Neural progenitor cell (in vitro differentiated cells): ENCODE data around the gene RIC8B. TPM values are rescaled to one million over a fixed set of nuclear protein-coding genes. Genes with fewer than 3 reads are reported as not detected.

ENCODE experiments used
- DNase-seq: peaks from one replicate; pipeline ENCODE4 v3.0.0-alpha.2; 2016; ENCODE audit warnings: low spot score
- H2AFZ ChIP-seq: fragments of 200-600 bp; sonication (generic); replicated peaks from 2 replicates; pipeline ENCODE4 v1.6.1; 2016; ENCODE audit warnings: antibody characterized with exemption
- H3F3A ChIP-seq: fragments of 200-600 bp; sonication (generic); 2 replicates; pipeline ENCODE4 v1.6.1; 2016; ENCODE audit warnings: antibody characterized with exemption, low read depth
- H3K27ac ChIP-seq: fragments of 200-600 bp; sonication (generic); 2 replicates; pipeline ENCODE4 v1.5.1; 2016; ENCODE audit warnings: mild to moderate bottlenecking
- H3K27me3 ChIP-seq: fragments of 200-600 bp; sonication (generic); 2 replicates; pipeline ENCODE4 v1.6.1; 2016; ENCODE audit warnings: mild to moderate bottlenecking, moderate library complexity
- H3K36me3 ChIP-seq: fragments of 200-600 bp; sonication (generic); 2 replicates; pipeline ENCODE4 v1.5.1; 2016
- H3K4me1 ChIP-seq: fragments of 200-600 bp; sonication (generic); 2 replicates; pipeline ENCODE4 v1.6.1; 2016; ENCODE audit warnings: mixed run types
- H3K4me2 ChIP-seq: fragments of 200-600 bp; sonication (generic); 2 replicates; pipeline ENCODE4 v1.6.1; 2016
- H3K4me3 ChIP-seq: fragments of 200-600 bp; sonication (generic); 2 replicates; pipeline ENCODE4 v1.5.1; 2016
- H3K79me2 ChIP-seq: fragments of 200-600 bp; sonication (generic); 2 replicates; pipeline ENCODE4 v1.6.1; 2016; ENCODE audit warnings: low read depth
- H3K9ac ChIP-seq: fragments of 200-600 bp; sonication (generic); 2 replicates; pipeline ENCODE4 v1.6.1; 2016
- H3K9me3 ChIP-seq: fragments of 200-600 bp; sonication (generic); 2 replicates; pipeline ENCODE4 v1.5.1; 2016; ENCODE audit warnings: low read depth
- H4K20me1 ChIP-seq: fragments of 200-600 bp; sonication (generic); 2 replicates; pipeline ENCODE4 v1.6.1; 2016; ENCODE audit warnings: low read depth
- H3K27ac Mint-ChIP-seq: 3 replicates; pipeline ENCODE4 v1.8.0; 2021; ENCODE audit warnings: mixed read lengths
- H3K27me3 Mint-ChIP-seq: 2 replicates; pipeline ENCODE4 v1.8.0; 2022; ENCODE audit warnings: low read depth, mild to moderate bottlenecking, inconsistent platforms, moderate library complexity, mixed read lengths; ENCODE audit not compliant: insufficient read depth
- H3K36me3 Mint-ChIP-seq: 3 replicates; pipeline ENCODE4 v1.8.0; 2021; ENCODE audit warnings: mixed read lengths
- H3K4me1 Mint-ChIP-seq: 3 replicates; pipeline ENCODE4 v1.8.0; 2021; ENCODE audit warnings: mixed read lengths
- H3K4me3 Mint-ChIP-seq: 3 replicates; pipeline ENCODE4 v1.8.0; 2021; ENCODE audit warnings: mild to moderate bottlenecking, moderate library complexity, mixed read lengths
- H3K9me3 Mint-ChIP-seq: 3 replicates; pipeline ENCODE4 v1.8.0; 2020; ENCODE audit warnings: mixed read lengths
- EZH2 ChIP-seq: fragments of 200-600 bp; sonication (generic); IDR thresholded peaks from 2 replicates; pipeline ENCODE4 v1.6.1; 2017; ENCODE audit warnings: antibody characterized with exemption, mild to moderate bottlenecking, moderate library complexity
- EZH2phosphoT487 ChIP-seq: fragments of 200-600 bp; sonication (generic); IDR thresholded peaks from 2 replicates; pipeline ENCODE4 v1.6.1; 2017; ENCODE audit warnings: antibody characterized with exemption
- total RNA-seq: library from RNA; depleted of rRNA; stranded (reverse); fragments of >200 nt; gene quantifications from 2 replicates; pipeline ENCODE4 v1.2.3, GENCODE V29; 2015; ENCODE audit warnings: low replicate concordance
- TF ChIP-seq, protein P1 (sequence below): fragments of 200-600 bp; sonication (generic); IDR thresholded peaks from 2 replicates; pipeline ENCODE4 v1.5.1; 2017; ENCODE audit warnings: antibody characterized with exemption, mild to moderate bottlenecking

Gene RIC8B
- total RNA-seq, 1 donor from 2014 or later = 33.2 TPM

DNA sequence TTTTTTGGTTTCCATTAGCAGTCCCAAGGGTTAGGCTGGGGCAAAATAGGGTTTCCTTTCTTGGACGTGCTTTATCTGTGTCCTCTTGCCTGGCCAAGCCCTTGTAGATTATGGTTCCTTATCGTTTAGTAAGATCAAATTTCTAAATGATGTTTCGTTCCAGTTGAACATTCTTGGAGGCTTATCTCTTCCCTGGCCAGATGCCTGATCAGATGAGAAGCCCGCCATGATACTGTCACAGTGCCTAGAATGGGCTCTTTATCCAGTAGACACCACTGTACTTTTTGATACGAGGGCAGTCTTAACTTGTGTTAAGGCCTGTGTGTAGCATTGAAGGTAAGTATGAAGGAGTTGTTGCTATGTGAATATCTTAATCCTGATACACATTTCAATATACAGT, 105.1 kb downstream of the RIC8B start:
- H3K79me2 ChIP-seq = no peaks in the 10 kb centered on the region
- Mint-ChIP-seq H3K4me1 (peaks cover 32% of the 10 kb centered on the region), H3K27ac (no peak overlapping the region), H3K36me3 (peaks cover 52% of the 10 kb centered on the region), H3K9me3 (peaks cover 3% of the 10 kb centered on the region), H3K27me3 (no peaks in the 10 kb centered on the region), H3K4me3 (no peak overlapping the region)
- peaks cover 32% of the 10 kb centered on the region for H3K4me1 ChIP-seq
- no peak overlapping the region for H3K4me2 ChIP-seq
- no peak overlapping the region for H3K4me3 ChIP-seq
- peaks cover 12% of the 10 kb centered on the region for H3F3A ChIP-seq
- DNase-seq = no peak
- TF ChIP-seq EZH2phosphoT487 (no peak), EZH2 (no peak)
- TF ChIP-seq, protein P1, sequence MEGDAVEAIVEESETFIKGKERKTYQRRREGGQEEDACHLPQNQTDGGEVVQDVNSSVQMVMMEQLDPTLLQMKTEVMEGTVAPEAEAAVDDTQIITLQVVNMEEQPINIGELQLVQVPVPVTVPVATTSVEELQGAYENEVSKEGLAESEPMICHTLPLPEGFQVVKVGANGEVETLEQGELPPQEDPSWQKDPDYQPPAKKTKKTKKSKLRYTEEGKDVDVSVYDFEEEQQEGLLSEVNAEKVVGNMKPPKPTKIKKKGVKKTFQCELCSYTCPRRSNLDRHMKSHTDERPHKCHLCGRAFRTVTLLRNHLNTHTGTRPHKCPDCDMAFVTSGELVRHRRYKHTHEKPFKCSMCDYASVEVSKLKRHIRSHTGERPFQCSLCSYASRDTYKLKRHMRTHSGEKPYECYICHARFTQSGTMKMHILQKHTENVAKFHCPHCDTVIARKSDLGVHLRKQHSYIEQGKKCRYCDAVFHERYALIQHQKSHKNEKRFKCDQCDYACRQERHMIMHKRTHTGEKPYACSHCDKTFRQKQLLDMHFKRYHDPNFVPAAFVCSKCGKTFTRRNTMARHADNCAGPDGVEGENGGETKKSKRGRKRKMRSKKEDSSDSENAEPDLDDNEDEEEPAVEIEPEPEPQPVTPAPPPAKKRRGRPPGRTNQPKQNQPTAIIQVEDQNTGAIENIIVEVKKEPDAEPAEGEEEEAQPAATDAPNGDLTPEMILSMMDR = no peak
- H3K36me3 ChIP-seq = no peaks in the 10 kb centered on the region
- no peaks in the 10 kb centered on the region for H3K27me3 ChIP-seq
- H3K27ac ChIP-seq = no peak overlapping the region
- no peaks in the 10 kb centered on the region for H3K9me3 ChIP-seq
- H3K9ac ChIP-seq = no peak overlapping the region
- H4K20me1 ChIP-seq = peaks cover 18% of the 10 kb centered on the region
- no peak overlapping the region for H2AFZ ChIP-seq

DNA sequence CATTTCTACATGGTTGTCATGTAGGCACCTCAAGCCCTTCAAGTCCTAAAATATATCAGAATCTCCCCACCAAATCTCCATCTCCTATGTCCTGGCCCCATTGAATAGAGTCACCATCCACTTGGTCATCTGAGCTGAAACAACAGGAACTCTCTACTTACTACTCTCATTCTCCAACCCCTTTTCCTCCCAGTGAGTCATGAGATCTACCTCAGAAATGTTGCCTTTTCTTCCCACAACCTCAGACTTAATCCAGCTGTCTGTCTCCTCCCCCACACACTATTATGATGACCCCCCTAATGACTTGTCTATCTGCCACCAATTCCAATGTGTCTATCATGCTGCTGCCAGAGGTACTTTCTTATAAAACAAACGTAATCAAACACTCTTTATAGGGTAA, 108.9 kb downstream of the RIC8B start:
- Mint-ChIP-seq H3K4me3 (no peak overlapping the region), H3K9me3 (peaks cover 3% of the 10 kb centered on the region), H3K27ac (peak overlapping the region; percentile 85), H3K36me3 (peaks cover 44% of the 10 kb centered on the region), H3K4me1 (peaks cover 54% of the 10 kb centered on the region), H3K27me3 (no peaks in the 10 kb centered on the region)
- H3K4me2 ChIP-seq = no peak overlapping the region
- H3K79me2 ChIP-seq = no peaks in the 10 kb centered on the region
- H2AFZ ChIP-seq = no peak overlapping the region
- DNase-seq = no peak
- peaks cover 5% of the 10 kb centered on the region for H3K36me3 ChIP-seq
- H4K20me1 ChIP-seq = peaks cover 33% of the 10 kb centered on the region
- H3K27ac ChIP-seq = no peak overlapping the region
- TF ChIP-seq EZH2 (no peak), EZH2phosphoT487 (no peak)
- TF ChIP-seq, protein P1 = no peak
- H3K9ac ChIP-seq = no peak overlapping the region
- peaks cover 41% of the 10 kb centered on the region for H3K4me1 ChIP-seq
- H3F3A ChIP-seq = peaks cover 30% of the 10 kb centered on the region
- no peaks in the 10 kb centered on the region for H3K27me3 ChIP-seq
- no peaks in the 10 kb centered on the region for H3K9me3 ChIP-seq
- no peak overlapping the region for H3K4me3 ChIP-seq

DNA sequence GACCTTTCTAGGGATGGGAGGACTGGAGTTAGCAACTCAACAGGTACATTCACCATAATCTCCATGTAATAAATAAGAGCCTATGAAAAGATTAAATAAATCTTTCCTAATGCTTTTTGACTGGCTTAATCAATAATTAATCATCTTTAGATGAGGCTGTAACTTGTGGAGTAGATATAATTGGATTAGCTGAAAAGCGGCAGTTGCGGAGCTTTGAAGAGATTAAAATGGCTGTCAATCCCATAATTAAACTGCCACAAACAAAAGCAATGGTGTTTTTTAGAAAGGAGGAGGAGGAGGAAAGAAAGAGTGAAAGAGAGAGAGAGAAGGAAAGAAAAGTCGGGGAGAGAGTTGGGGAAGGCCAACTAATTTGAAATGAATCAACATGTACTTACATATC, 110.5 kb downstream of the RIC8B start:
- Mint-ChIP-seq H3K36me3 (peaks cover 38% of the 10 kb centered on the region), H3K4me3 (no peak overlapping the region), H3K4me1 (peaks cover 62% of the 10 kb centered on the region)

DNA sequence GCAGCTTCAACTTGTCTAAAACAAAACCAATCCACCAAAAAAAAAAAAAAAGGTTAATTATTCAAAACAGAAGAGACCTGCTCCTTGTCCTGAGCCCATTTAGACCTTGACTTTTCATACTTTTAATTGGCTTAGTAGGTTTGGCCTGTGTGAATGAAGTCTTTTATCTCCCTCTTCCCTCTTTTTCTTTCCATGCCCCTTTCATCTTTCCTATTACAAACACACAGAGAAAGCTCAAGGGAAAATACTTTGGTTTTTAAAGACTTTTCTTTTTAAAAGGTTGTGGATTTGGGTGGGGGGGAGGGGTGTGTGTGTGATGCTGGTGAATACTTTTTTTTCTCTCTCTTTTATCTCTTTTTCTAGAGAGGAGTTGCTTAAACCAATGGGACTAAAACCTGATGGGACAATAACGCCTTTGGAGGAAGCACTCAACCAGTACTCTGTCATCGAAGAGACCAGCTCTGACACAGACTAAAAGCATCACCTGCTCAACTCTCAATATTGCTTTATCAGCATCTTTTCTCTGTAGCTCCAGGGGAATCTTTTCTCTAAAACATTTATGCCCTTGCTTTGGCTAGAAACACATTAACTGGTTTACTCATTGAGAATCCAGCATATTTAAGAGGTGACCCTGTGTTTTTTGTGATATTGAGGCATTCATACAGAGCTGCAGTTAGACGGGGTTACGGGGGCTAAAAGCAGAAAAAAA, 111.2 kb downstream of the RIC8B start:
- Mint-ChIP-seq H3K36me3 (peaks cover 33% of the 10 kb centered on the region), H3K27ac (peak overlapping the region; percentile 85), H3K27me3 (no peaks in the 10 kb centered on the region), H3K4me1 (peaks cover 62% of the 10 kb centered on the region), H3K4me3 (no peak overlapping the region), H3K9me3 (peaks cover 3% of the 10 kb centered on the region)
- H4K20me1 ChIP-seq = peaks cover 33% of the 10 kb centered on the region
- TF ChIP-seq EZH2 = no peak
- TF ChIP-seq, protein P1 = no peak
- no peak for TF ChIP-seq EZH2phosphoT487
- peaks cover 41% of the 10 kb centered on the region for H3K4me1 ChIP-seq
- no peaks in the 10 kb centered on the region for H3K79me2 ChIP-seq
- peaks cover 30% of the 10 kb centered on the region for H3F3A ChIP-seq
- no peak overlapping the region for H3K4me3 ChIP-seq
- H3K9me3 ChIP-seq = no peaks in the 10 kb centered on the region
- no peak overlapping the region for H2AFZ ChIP-seq
- no peaks in the 10 kb centered on the region for H3K27me3 ChIP-seq
- DNase-seq = no peak
- H3K4me2 ChIP-seq = peak overlapping the region; percentile 61
- H3K36me3 ChIP-seq = peaks cover 5% of the 10 kb centered on the region
- no peak overlapping the region for H3K9ac ChIP-seq
- H3K27ac ChIP-seq = no peak overlapping the region

More for the DNA sequence above, 110.5 kb downstream of the RIC8B start:
- peak overlapping the region; percentile 9 for H3K27ac Mint-ChIP-seq
- Histone ChIP-seq H3K36me3 (peaks cover 5% of the 10 kb centered on the region), H3K79me2 (no peaks in the 10 kb centered on the region), H2AFZ (no peak overlapping the region), H3K4me2 (peak overlapping the region; percentile 61), H3K4me1 (peaks cover 41% of the 10 kb centered on the region), H3F3A (peaks cover 30% of the 10 kb centered on the region), H3K4me3 (no peak overlapping the region), H3K9ac (no peak overlapping the region), H3K9me3 (no peaks in the 10 kb centered on the region), H3K27me3 (no peaks in the 10 kb centered on the region), H4K20me1 (peaks cover 33% of the 10 kb centered on the region), H3K27ac (no peak overlapping the region)
- no peaks in the 10 kb centered on the region for H3K27me3 Mint-ChIP-seq
- H3K9me3 Mint-ChIP-seq = peaks cover 3% of the 10 kb centered on the region
- peak; percentile 92 for TF ChIP-seq EZH2phosphoT487
- no peak for TF ChIP-seq EZH2
- peak; percentile 51 for DNase-seq
